NCI-H1436 treated with DMSO at 0.1 percent for 48 hours (cell line): ENCODE data around the gene JKAMP.
A peak's percentile ranks its signal among the peaks of the same experiment; 100 is the strongest.

Source experiments
- DNase-seq: peaks from one replicate; lab custom pipeline; 2025; lab: John Stamatoyannopoulos, UW

The JKAMP gene

DNA sequence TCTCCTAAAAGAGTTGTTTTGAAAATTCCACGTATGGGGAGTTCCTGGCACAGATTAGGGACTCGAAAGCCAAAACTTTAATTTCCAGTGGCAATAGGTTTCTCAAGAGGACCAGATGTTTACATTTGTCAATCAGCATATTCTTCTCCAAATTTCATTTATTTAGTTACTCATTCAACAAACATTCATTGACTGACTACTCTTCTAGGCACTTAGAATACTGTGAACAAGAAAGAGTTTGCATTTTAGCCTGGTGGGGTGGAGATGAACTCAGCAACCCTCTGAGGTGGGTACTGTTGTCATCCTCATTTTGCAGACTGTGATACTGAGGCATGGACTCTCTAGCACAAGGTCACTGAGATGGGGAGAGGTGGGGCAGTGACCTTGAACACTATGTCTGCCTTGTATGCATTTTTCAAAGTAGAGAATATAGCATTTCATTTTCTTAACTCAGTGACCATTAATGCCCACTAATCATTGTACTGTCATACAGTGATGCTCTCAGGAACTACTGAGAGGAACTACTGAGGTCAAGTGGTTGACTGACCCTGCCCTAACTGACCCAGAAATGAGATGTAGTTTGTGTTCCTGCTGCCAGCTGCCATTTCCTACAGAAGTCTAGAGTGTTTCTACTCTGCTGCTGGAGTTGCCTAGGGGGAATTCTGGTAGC is 2.3 kb upstream of the JKAMP start:
- no peak for DNase-seq

DNA sequence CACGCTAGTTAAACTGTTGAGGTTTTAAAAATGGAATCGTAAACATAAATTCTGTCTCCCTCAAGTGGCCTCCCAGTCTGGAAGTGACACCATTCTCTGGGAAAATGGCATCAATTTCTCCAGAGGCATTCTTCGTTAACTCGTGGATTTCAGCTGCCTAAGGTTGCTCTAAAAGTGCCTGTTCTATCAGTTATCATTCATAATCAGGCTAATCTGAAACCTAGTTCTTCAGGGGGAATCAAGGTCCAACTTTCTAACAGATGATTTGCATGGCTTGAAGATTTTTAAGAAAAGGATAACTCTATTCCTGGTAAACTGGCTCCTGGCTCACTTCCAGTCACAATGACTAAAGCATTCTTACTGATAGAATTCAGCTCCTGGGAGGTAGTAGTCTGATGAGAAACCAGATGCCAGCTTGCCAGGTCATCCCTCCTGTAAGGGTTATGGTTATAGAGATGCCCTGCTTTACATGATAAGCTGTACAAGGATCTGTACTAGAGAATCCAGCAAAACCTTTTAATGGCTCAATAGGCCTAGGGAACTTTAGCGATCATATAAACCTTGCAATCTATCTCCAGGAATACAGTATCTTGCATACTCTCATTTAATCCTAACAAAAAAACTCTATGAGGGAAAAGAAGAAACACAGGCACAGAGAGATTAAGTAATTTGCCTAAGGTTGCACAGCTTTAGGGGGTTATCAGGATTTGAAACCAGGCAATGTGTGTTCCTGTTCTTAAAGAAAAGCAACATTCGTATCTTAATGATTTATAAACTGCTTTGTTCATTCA is 1.6 kb upstream of the JKAMP start:
- no peak for DNase-seq

DNA sequence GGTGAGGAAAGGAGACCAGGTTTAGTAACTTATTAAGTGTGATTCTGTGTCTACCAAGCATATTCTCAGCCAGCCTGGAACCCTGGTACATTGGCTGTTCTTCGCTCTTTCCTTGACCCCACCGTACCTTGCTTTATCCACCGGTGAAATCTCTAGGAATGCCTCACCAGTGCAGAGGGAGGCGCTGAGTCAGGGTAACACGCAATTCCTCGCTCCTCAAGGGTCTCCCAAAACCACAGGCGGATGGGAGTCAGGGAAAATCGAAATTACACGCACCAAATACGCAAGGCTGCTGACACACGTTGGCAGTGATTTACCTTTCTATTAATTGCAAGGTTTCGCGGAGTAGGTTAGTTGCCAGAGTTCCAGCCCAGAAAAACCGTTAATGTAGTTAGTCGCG is 954 bp upstream of the JKAMP start:
- DNase-seq = no peak

DNA sequence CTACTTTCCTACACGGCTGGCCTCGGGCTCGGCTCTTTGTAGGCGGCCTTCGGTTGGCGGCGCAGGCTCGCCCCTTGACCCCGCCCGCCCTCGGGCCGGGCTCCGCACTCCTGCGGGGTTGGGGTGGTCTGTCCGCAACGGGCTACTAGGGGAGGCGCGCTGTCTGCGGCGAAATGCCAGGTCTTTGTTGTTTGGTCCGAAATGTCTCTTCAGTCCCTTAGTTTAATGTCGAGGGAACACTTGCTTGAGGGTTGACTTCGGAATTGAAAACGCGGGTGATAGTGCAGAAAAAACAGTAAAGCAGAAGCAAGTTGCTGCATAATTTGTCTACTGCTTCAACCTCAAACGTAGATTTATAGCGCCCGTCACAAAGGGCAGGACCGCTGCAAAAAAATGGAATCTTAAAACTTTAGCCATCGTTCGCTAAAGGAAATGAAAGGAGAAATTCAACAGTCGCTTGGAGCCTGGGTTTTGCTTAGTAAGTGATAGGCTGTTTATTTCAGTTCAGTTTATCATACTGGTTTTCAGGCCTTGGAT is 390 bp downstream of the JKAMP start:
- no peak for DNase-seq

DNA sequence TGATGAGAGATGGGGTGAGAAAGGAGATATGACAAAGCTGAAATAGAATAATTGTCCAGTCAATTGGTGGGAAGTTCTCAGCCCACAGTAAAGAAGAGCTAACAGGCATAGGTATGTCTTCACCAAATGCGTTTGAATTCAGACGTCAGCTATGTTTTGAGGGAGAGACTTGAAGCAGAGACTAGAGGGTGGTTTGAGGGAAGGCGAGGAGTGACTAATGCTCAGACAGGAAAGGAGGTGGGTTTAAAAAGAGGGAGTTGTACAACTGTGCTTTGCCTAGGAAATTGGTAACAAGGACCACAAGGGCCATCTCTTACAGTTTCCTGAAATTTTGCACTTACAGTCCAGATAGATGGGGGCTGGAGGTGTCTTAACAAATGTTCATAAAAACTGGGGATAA is 6.4 kb downstream of the JKAMP start:
- DNase-seq = no peak

DNA sequence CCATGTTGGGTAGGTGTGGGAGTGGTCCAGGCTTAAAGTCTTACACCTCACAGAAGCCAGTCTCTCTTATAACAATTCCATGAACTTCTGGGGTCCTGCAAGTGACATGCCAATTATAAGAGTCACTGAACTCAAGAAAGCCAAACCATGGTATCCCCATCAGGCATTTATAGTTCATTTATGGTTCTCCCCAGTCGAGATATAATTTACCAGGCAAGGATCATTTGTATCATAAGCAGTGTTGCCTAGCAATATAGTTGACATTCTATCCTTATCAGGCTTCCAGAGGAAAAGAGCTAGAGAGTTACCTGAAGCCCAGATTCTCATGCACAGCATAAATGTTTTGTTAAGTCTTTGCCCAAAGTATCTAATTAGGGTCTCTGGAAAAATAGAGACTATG is 8.1 kb downstream of the JKAMP start:
- DNase-seq = no peak

DNA sequence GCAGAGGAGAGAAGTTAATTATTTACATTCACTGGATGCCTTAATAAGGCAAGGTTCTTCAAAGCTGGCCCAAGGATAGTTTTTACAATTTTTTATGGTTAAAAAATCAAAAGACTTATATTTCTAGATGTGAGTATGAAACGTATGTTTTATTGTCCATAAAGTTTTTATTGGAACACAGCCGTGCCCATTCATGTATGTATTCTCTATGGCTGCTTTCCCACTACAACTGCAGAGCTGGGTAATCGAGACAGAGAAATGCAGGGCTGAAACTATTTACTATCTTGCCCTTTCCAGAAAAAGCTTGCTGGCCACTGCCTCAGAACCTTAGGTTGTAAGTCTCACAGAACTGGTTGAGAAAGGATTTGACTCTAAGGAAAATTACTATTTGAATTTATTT is 16.4 kb downstream of the JKAMP start:
- no peak for DNase-seq

DNA sequence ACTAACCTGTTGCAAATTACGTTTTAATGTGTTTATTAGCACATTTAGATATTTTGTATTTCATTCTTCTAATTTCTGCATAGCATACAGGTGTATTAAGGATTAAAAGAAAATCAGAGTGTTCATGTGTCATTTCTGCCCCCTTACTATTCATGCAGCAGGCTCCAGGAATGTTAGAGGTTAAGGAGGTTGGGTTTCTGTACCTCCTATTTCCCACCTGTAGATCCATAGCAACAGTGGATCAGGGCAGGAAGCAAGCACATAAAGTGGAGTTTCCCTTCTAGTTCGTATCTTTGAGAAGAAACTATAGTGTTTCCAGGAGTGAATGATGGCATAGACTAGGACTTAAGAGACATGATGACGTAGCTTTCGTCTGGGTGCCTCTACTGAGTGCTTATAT is 18.9 kb downstream of the JKAMP start:
- DNase-seq = no peak

DNA sequence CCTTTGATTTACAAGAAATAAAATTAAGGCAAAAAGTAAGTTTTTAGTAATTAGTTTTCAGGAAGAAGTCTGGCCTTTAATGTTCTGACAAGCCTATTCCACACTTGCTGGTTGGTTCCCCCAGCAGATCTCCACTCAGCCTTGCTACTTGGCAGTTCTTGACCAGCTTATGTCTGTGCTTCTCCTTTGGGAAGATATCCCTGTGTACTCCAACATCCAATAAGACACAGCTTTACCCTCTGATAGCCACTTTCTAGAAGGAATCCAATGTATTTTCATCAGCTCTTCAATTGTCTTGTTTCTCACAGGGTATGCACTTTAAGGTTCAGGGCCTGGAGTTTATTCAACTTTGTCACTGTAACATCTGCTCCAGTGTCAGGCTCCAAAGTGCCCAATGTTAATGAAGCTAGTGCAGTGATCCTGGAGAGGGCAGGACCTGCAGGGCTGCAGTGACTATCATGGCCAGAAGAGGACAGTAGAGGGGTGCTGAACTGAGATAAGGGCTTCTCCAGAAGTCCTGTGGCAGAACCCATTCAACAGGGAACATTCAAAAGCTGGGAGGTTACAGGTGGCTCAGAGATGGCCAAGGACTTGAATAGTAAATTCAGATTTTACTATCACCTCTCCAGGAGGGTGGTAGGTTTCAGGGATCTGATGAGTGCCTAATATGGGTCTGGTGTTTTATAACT is 22.9 kb downstream of the JKAMP start:
- DNase-seq = peak; percentile 1

DNA sequence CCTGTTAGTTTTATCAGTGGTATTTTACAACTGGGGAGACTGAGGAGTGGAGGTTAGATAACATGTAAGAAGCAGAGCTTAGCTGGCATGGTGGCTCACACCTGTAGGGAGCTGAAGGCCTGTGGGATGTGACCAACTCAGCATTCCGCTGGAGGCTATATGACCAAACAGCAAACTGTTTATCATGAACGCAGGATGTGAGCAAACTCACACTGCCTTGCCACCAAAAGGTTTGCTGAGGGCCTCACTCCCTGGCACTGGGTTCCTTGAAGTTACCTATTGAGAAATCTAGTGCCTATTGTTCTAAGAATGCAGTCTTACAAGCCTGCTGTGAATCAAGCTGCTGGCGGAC is 23.4 kb downstream of the JKAMP start:
- DNase-seq = no peak

DNA sequence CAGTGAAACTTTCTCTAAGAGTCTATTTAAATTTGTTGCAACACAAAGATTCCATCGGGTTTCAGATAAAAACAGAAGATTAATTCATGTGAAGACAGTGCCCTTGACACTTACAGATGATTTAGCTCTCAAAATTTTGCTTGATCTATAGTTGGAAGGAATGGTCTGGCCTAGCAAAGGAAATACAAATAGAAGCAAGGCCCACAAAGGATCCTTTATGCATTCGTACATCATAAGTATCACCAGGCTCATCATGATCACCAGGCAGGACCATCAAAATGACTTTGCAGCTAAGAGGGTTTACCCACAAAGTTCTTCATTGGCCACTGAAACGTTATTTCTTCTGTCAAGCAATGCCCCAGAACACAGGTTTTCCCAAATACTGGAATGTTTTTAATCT is 24.8 kb downstream of the JKAMP start:
- DNase-seq = no peak

DNA sequence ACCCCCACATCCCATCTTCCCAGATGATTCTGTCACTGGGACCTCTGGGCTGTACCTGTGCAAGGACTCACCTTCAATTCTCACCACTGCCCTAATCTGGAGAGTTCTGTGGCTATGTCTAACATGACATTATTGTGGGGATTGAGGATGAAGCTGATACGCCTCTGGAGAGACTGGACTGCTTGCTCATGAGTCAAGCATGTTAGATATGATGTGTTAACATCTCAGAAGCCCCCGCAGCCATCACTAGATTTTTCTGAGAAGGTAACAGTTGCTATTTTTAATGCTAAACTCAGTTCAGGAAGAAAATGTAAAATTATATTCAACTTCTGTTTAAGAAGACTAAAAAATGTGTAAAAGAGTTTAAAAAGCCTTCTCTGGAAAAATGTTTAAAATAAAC is 25.7 kb downstream of the JKAMP start:
- no peak for DNase-seq

DNA sequence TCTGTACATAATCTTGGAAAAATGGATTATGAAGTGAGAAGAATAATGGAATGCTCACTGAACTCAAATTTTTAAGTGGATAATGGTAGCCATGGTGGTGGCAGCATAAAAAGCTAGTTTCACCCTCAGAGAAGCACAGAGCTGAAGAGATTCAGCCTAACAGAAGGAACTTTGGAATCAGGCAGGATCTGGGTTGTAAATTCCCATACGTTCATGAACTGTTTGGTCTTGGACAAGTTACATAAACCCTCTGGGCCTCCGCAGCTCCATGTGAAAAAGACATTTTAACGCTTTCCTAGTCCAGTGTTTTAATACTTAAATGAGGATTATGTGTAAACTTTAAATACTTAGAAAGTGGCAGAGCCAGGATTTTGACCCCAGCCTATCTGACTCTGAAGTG is 26.6 kb downstream of the JKAMP start:
- DNase-seq = no peak

DNA sequence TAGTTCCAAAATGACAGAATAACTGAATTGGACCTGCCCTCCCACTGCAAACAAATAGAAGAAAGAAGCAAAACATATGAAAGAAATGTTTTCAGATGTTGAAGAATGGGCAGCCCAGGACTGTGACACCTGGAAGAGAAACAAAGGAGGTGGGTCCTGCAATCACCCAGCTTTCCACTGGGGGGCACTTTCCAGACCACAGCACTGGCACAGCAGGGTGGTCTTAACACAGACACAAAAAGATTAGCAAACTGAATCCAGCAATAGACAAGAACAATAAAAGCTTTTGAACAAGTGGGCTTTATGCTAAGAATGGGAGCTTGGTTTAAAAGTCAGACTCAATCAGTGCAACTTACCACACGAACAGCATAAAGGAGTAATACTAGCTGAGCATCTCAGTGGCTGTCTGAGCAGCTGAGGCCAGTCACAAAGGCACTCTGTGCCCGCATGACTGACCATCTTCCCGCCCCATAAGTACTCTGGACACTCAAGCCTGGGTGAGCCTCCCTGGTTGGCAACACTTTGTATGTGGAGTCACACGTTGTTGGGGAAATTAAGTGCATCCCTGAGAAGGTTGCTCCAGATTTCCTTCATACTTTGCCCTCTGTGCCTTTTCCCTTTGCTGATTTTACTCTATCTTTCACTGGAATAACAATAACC is 27.7 kb downstream of the JKAMP start:
- DNase-seq = no peak

DNA sequence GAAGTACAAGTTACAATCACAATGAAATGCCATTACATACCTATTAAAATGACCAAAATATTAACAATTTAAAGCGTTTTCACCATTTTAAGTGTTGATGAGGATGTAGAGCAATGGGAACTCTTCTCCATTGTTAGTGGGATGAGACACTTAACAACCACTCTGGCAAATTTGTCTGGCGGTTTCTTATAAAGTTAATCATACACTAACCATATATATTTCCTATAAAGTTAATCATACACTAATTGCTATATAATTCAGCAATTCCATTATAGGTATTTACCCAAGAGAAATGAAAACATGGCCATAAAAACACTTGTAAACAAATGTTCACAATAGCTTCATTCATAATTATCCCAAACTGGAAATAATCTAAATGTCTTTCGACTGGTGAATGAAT is 35.9 kb downstream of the JKAMP start:
- no peak for DNase-seq

DNA sequence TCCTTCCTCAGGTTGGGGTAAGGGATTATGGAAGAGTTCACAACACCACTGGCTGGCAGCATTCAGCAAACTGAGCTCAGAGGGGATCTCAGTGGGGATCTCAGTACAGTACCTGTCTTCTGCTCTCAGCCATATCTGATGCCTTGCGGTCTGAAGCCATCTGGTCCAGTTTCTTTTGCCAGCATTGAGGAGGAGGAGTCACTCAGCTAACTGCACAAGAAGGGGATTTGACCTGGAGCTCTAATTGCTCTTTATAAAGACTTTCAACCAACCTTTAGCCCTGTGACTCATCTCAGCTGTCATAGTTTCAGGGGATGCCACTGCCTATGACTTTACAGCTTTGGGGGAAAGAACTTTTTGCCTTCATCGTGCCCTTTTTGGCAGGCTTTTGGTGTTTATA is 44.9 kb downstream of the JKAMP start:
- no peak for DNase-seq

DNA sequence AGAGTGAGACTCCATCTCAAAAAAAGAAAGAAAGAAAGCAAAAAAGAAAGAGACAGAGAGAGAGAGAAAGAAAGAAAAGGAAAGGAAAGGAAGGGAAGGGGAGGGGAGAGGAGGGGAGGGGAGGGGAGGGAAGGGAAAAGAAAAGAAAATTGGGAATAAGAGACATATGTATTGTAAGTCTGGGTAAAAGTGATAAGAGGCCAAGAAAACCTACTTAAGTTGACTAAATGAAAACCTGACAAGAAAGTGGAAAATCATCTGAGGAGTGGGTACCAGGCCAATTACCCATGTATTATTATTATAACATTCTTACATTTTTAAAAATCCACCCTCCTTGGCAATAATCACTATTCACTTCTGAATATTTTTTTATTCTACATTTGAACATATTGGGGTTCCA is 46.0 kb downstream of the JKAMP start:
- DNase-seq = no peak

DNA sequence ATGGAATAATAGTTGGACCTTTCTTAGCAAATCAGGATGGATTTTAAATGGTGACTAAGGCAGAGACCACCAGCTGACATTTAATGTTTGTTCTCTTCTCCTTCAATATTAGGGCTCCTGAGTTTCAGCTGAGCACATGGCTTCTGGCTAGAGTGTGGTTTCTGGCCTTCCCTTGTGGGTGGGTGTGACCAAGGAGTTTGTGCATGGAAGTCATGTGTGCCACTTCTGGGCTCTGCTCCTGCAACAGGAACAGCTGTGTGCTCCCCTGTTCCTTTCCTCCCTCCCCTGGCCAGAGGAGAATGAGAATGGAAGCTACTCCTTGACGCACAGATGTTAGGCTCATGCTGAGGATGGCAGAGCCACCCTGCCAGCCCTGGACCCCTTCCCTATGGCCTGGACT is 48.1 kb downstream of the JKAMP start:
- DNase-seq = no peak

DNA sequence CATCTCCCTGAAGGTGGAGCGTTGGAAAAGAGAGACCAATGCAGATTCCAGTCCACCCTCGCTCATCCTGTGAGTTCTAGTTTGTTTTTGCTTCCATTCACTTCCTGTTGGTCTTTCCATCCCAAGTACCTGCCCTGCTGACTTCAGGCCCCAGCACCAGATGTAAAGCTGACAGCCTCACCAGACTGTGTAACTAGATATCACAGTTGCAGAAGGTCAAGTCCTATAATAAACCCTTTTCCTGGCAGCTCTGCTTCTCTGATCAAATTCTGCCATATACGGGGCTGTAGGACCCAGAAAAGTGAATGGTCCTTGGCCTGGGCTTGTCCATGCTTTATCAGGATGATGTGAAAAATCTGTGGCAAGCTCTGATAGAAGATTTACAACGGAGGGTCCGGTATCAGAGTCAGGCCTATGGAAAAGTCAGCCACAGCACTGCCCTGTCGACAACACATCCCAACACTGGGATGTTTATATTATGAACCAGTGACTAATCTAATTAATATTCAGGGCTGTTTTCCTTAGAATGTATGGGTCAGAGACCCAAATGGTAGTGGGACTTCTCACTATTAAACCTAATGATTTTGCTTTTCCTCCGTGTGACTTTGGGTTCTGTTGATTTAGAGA is 50.2 kb downstream of the JKAMP start:
- no peak for DNase-seq

DNA sequence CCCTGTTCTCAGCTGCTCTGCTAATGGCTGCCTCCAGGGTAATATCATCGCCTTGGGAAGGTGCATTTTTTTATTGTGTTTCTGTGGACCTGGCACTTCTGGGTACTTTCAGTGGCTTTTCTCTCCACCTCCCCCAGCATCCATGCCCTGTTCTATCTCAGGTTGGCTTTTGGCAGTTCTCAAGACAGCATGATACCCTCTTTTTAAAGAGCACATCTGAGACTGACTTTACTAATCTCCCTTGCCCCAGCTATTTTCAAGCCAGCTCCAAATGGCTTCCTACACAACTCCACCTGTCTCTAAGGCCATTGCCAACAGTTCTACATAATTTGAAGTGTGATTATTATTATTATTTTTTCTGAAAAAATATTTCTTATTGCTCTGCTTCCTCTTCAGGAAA is 53.2 kb downstream of the JKAMP start:
- no peak for DNase-seq

DNA sequence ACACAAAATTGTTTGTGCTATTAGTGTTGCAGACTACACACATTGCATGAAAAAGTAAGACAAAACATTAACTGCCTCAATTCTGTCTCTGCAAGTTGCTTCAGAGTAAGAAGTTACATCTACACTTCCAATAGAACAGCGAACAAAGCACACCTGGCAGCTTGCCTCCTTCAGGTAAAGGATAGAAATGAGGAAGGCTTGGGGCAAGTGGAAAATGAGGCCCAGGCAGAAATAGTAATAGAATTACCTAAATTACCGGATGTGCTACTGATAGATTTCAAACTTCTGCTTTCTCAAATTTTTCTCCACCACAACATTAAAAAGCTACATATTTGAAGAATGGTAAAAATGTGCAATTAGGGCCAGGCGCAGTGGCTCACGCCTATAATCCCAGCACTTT is 54.6 kb downstream of the JKAMP start:
- DNase-seq = no peak

DNA sequence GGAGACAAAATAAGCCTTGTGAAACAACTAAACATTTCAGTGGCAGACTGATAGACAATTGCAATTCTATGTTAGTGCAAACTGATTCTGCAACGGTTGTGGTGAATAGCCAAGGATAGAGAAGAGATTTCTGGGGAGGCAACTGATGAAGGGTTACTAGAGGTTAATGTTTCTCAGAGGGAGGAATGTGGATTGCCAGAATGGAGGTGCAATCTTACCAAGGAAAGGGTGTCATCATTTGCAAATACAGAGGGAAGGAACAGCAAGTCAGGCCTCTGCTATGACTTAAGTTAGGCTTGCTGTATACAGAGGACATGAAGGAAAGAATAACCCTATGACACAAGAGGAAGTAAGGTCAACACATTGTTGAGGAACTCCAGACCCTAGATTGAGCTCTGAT is 56.5 kb downstream of the JKAMP start:
- no peak for DNase-seq
